ENCODE measurements around the gene PRSS36.
"Not testable (repeated sequence)": the region's sequence is repeated elsewhere in the genome, so short reads cannot be mapped to it uniquely, and the experiment has no call there.

Gene PRSS36

GRCh38 chr16:31168848-31169247, 19.0 kb upstream of the PRSS36 start:
- Histone ChIP-seq H2BK5ac (ENCODE audit: low read length) (no peak overlapping the region), H4K8ac (ENCODE audit: low read depth, low read length) (no peak overlapping the region), H3K4me3 (ENCODE audit: low read length) (no peak overlapping the region), H4K5ac (ENCODE audit: low read length) (no peak overlapping the region), H3K36me3 (ENCODE audit: control insufficient read depth, insufficient read depth, low read length) (no peaks in the 10 kb centered on the region), H3K18ac (ENCODE audit: low read length) (no peak overlapping the region), H3K23ac (ENCODE audit: low read length) (no peak overlapping the region), H3K4ac (ENCODE audit: low read depth, low read length) (no peak overlapping the region), H3K79me1 (ENCODE audit: low read length) (no peaks in the 10 kb centered on the region), H3K27ac (ENCODE audit: low read depth, low read length) (no peak overlapping the region), H3K9ac (ENCODE audit: low read length) (no peak overlapping the region), H2AK5ac (ENCODE audit: low read length) (no peak overlapping the region), H3K56ac (ENCODE audit: low read length) (no peak overlapping the region), H3K79me2 (ENCODE audit: control insufficient read depth, insufficient read depth, low read length) (no peaks in the 10 kb centered on the region), H3K4me1 (ENCODE audit: control insufficient read depth, low read depth, low read length) (no peaks in the 10 kb centered on the region), H2BK120ac (ENCODE audit: low read depth, low read length) (no peak overlapping the region), H2BK15ac (replicated peaks; ENCODE audit: low read depth) (no peak overlapping the region), H3K27me3 (ENCODE audit: insufficient read depth, low read length, poor library complexity) (no peaks in the 10 kb centered on the region), H3K4me2 (ENCODE audit: low read length) (no peak overlapping the region)
- DNase-seq: no peak
- whole genome bisulfite sequencing (ENCODE audit: extremely low coverage, insufficient coverage, low lambda C conversion rate): no CpG with 5 or more reads among the region's 2 CpGs

DNA sequence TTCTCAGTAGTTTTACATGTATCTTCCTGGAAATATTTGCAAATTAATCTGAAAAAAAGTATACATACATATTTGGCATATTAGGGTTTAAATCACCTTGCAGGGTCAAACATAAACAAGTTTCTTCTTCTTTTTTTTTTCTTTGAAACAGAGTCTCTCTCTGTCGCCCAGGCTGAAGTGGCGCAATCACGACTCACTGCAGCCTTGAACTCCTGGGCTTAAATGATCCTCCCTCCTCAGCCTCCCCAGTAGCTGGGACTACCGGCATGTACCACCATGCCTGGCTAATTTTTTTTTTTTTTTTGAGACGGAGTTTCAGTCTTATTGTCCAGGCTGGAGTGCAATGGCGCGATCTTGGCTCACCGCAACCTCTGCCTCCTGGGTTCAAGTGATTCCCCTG, 17.4 kb upstream of the PRSS36 start:
- Histone ChIP-seq H3K27me3 (ENCODE audit: insufficient read depth, low read length, poor library complexity) (no peaks in the 10 kb centered on the region), H4K5ac (ENCODE audit: low read length) (no peak overlapping the region), H3K79me1 (ENCODE audit: low read length) (no peaks in the 10 kb centered on the region), H3K4me2 (ENCODE audit: low read length) (no peak overlapping the region), H3K9ac (ENCODE audit: low read length) (no peak overlapping the region), H3K18ac (ENCODE audit: low read length) (no peak overlapping the region), H2BK15ac (replicated peaks; ENCODE audit: low read depth) (no peak overlapping the region), H2AK5ac (ENCODE audit: low read length) (no peak overlapping the region), H2BK5ac (ENCODE audit: low read length) (no peak overlapping the region), H4K8ac (ENCODE audit: low read depth, low read length) (no peak overlapping the region), H2BK120ac (ENCODE audit: low read depth, low read length) (no peak overlapping the region), H3K79me2 (ENCODE audit: control insufficient read depth, insufficient read depth, low read length) (no peaks in the 10 kb centered on the region), H3K4me1 (ENCODE audit: control insufficient read depth, low read depth, low read length) (no peaks in the 10 kb centered on the region), H3K36me3 (ENCODE audit: control insufficient read depth, insufficient read depth, low read length) (no peaks in the 10 kb centered on the region), H3K23ac (ENCODE audit: low read length) (no peak overlapping the region), H3K56ac (ENCODE audit: low read length) (no peak overlapping the region), H3K4ac (ENCODE audit: low read depth, low read length) (no peak overlapping the region), H3K27ac (ENCODE audit: low read depth, low read length) (no peak overlapping the region), H3K4me3 (ENCODE audit: low read length) (no peak overlapping the region)
- no peak for DNase-seq
- no CpG with 5 or more reads among the region's 8 CpGs for WGBS (ENCODE audit: extremely low coverage, insufficient coverage, low lambda C conversion rate)

- Histone ChIP-seq H3K9ac (ENCODE audit: low read length) (no peak overlapping the region), H3K27ac (ENCODE audit: low read depth, low read length) (no peak overlapping the region), H3K4me3 (ENCODE audit: low read length) (no peak overlapping the region), H3K79me2 (ENCODE audit: control insufficient read depth, insufficient read depth, low read length) (no peaks in the 10 kb centered on the region), H3K4ac (ENCODE audit: low read depth, low read length) (no peak overlapping the region), H3K79me1 (ENCODE audit: low read length) (no peaks in the 10 kb centered on the region), H2AK5ac (ENCODE audit: low read length) (no peak overlapping the region), H3K56ac (ENCODE audit: low read length) (no peak overlapping the region), H4K5ac (ENCODE audit: low read length) (no peak overlapping the region), H2BK15ac (replicated peaks; ENCODE audit: low read depth) (no peak overlapping the region), H3K27me3 (ENCODE audit: insufficient read depth, low read length, poor library complexity) (no peaks in the 10 kb centered on the region), H2BK5ac (ENCODE audit: low read length) (no peak overlapping the region), H3K4me1 (ENCODE audit: control insufficient read depth, low read depth, low read length) (no peaks in the 10 kb centered on the region), H3K18ac (ENCODE audit: low read length) (no peak overlapping the region), H3K23ac (ENCODE audit: low read length) (no peak overlapping the region), H3K36me3 (ENCODE audit: control insufficient read depth, insufficient read depth, low read length) (no peaks in the 10 kb centered on the region), H2BK120ac (ENCODE audit: low read depth, low read length) (no peak overlapping the region), H3K4me2 (ENCODE audit: low read length) (no peak overlapping the region), H4K8ac (ENCODE audit: low read depth, low read length) (no peak overlapping the region)
- no peak for DNase-seq
- no CpG with 5 or more reads among the region's 8 CpGs for WGBS (ENCODE audit: extremely low coverage, insufficient coverage, low lambda C conversion rate)
These were observed 7.3 kb upstream of the PRSS36 start for GRCh38 chr16:31157136-31157535.

GRCh38 chr16:31150976-31151375, 1.1 kb upstream of the PRSS36 start:
- not testable (repeated sequence) for H3K9ac ChIP-seq (ENCODE audit: low read length); H3K18ac ChIP-seq (ENCODE audit: low read length); H3K79me1 ChIP-seq (ENCODE audit: low read length); H3K4ac ChIP-seq (ENCODE audit: low read depth, low read length); H3K4me3 ChIP-seq (ENCODE audit: low read length); H4K8ac ChIP-seq (ENCODE audit: low read depth, low read length); H2AK5ac ChIP-seq (ENCODE audit: low read length); H2BK5ac ChIP-seq (ENCODE audit: low read length); H2BK120ac ChIP-seq (ENCODE audit: low read depth, low read length); H4K5ac ChIP-seq (ENCODE audit: low read length); H3K36me3 ChIP-seq (ENCODE audit: control insufficient read depth, insufficient read depth, low read length); H3K4me1 ChIP-seq (ENCODE audit: control insufficient read depth, low read depth, low read length); DNase-seq; H3K4me2 ChIP-seq (ENCODE audit: low read length); H3K27ac ChIP-seq (ENCODE audit: low read depth, low read length); H3K79me2 ChIP-seq (ENCODE audit: control insufficient read depth, insufficient read depth, low read length); H3K23ac ChIP-seq (ENCODE audit: low read length); H3K56ac ChIP-seq (ENCODE audit: low read length); H2BK15ac ChIP-seq (replicated peaks; ENCODE audit: low read depth); H3K27me3 ChIP-seq (ENCODE audit: insufficient read depth, low read length, poor library complexity)
- WGBS (ENCODE audit: extremely low coverage, insufficient coverage, low lambda C conversion rate): no CpG with 5 or more reads among the region's 6 CpGs

GRCh38 chr16:31149332-31149731, 534 bp downstream of the PRSS36 start:
- H4K5ac ChIP-seq (ENCODE audit: low read length): no peak overlapping the region
- no peaks in the 10 kb centered on the region for H3K4me1 ChIP-seq (ENCODE audit: control insufficient read depth, low read depth, low read length)
- peak overlapping the region; percentile 49 for H3K56ac ChIP-seq (ENCODE audit: low read length)
- no peak overlapping the region for H2BK15ac ChIP-seq (replicated peaks; ENCODE audit: low read depth)
- H3K18ac ChIP-seq (ENCODE audit: low read length): no peak overlapping the region
- no peak for DNase-seq
- H2BK5ac ChIP-seq (ENCODE audit: low read length): no peak overlapping the region
- H3K4ac ChIP-seq (ENCODE audit: low read depth, low read length): no peak overlapping the region
- H4K8ac ChIP-seq (ENCODE audit: low read depth, low read length): no peak overlapping the region
- H3K23ac ChIP-seq (ENCODE audit: low read length): peak overlapping the region; percentile 3
- H3K27me3 ChIP-seq (ENCODE audit: insufficient read depth, low read length, poor library complexity): peaks cover 3% of the 10 kb centered on the region
- no peak overlapping the region for H3K4me2 ChIP-seq (ENCODE audit: low read length)
- no peak overlapping the region for H2AK5ac ChIP-seq (ENCODE audit: low read length)
- no peak overlapping the region for H3K4me3 ChIP-seq (ENCODE audit: low read length)
- whole genome bisulfite sequencing (ENCODE audit: extremely low coverage, insufficient coverage, low lambda C conversion rate): no CpG with 5 or more reads among the region's 5 CpGs
- H3K36me3 ChIP-seq (ENCODE audit: control insufficient read depth, insufficient read depth, low read length): no peaks in the 10 kb centered on the region
- no peak overlapping the region for H3K9ac ChIP-seq (ENCODE audit: low read length)
- H3K79me2 ChIP-seq (ENCODE audit: control insufficient read depth, insufficient read depth, low read length): no peaks in the 10 kb centered on the region
- H2BK120ac ChIP-seq (ENCODE audit: low read depth, low read length): no peak overlapping the region
- H3K27ac ChIP-seq (ENCODE audit: low read depth, low read length): no peak overlapping the region
- no peaks in the 10 kb centered on the region for H3K79me1 ChIP-seq (ENCODE audit: low read length)

GRCh38 chr16:31148896-31149295, 970 bp downstream of the PRSS36 start:
- H4K5ac ChIP-seq (ENCODE audit: low read length): no peak overlapping the region
- no peak for DNase-seq
- no peak overlapping the region for H2AK5ac ChIP-seq (ENCODE audit: low read length)
- H3K23ac ChIP-seq (ENCODE audit: low read length): no peak overlapping the region
- no CpG with 5 or more reads among the region's 25 CpGs for WGBS (ENCODE audit: extremely low coverage, insufficient coverage, low lambda C conversion rate)
- H3K27ac ChIP-seq (ENCODE audit: low read depth, low read length): no peak overlapping the region
- H2BK120ac ChIP-seq (ENCODE audit: low read depth, low read length): no peak overlapping the region
- no peak overlapping the region for H3K56ac ChIP-seq (ENCODE audit: low read length)
- H3K27me3 ChIP-seq (ENCODE audit: insufficient read depth, low read length, poor library complexity): peaks cover 3% of the 10 kb centered on the region
- no peak overlapping the region for H3K18ac ChIP-seq (ENCODE audit: low read length)
- no peak overlapping the region for H2BK5ac ChIP-seq (ENCODE audit: low read length)
- H3K4me3 ChIP-seq (ENCODE audit: low read length): no peak overlapping the region
- no peak overlapping the region for H3K4ac ChIP-seq (ENCODE audit: low read depth, low read length)
- no peak overlapping the region for H3K4me2 ChIP-seq (ENCODE audit: low read length)
- H4K8ac ChIP-seq (ENCODE audit: low read depth, low read length): no peak overlapping the region
- no peaks in the 10 kb centered on the region for H3K36me3 ChIP-seq (ENCODE audit: control insufficient read depth, insufficient read depth, low read length)
- H3K79me1 ChIP-seq (ENCODE audit: low read length): no peaks in the 10 kb centered on the region
- no peaks in the 10 kb centered on the region for H3K4me1 ChIP-seq (ENCODE audit: control insufficient read depth, low read depth, low read length)
- H2BK15ac ChIP-seq (replicated peaks; ENCODE audit: low read depth): no peak overlapping the region
- no peaks in the 10 kb centered on the region for H3K79me2 ChIP-seq (ENCODE audit: control insufficient read depth, insufficient read depth, low read length)
- no peak overlapping the region for H3K9ac ChIP-seq (ENCODE audit: low read length)

Measured in mesendoderm (in vitro differentiated cells).